ENCODE results near the gene HEATR5A. TPM values are rescaled to one million over a fixed set of nuclear protein-coding genes. Genes with fewer than 3 reads are reported as not detected.

Gene HEATR5A
- total and polyA plus RNA-seq, 10 of the 15 experiments (the other 5 are each of a cell fraction or from before 2014, with no cell fraction given) = 5.1 to 37.1 (median 13.8) TPM

GRCh38 chr14:31440280-31440679 lies 19.9 kb upstream of the HEATR5A start:
- Histone ChIP-seq H3K9me3 (replicated peaks; ENCODE audit: control insufficient read depth, insufficient read depth, low read length) (no peaks in the 10 kb centered on the region), H3K36me3 (ENCODE audit: control insufficient read depth in 2 of 2, insufficient read depth in 2 of 2, low read length in 1 of 2) (no peaks in the 10 kb centered on the region), H3K4me1 (ENCODE audit: control insufficient read depth, insufficient read depth, low read length) (no peaks in the 10 kb centered on the region), H3K9ac (ENCODE audit: control insufficient read depth, insufficient read depth, low read length) (no peak overlapping the region), H3K4me2 (ENCODE audit: control insufficient read depth, insufficient read depth) (no peak overlapping the region), H3K27me3 (replicated peaks in 1 of 2; ENCODE audit: control insufficient read depth in 2 of 2, insufficient read depth in 2 of 2, low read length in 1 of 2) (no peaks in the 10 kb centered on the region), H3K27ac (ENCODE audit: control insufficient read depth, insufficient read depth) (no peak overlapping the region), H2AFZ (ENCODE audit: control insufficient read depth, low read depth, low read length) (no peak overlapping the region), H3K79me2 (ENCODE audit: control insufficient read depth, insufficient read depth, low read length) (no peaks in the 10 kb centered on the region), H3K4me3 (no peak overlapping the region), H4K20me1 (ENCODE audit: control insufficient read depth, insufficient read depth) (no peaks in the 10 kb centered on the region)
- intact Hi-C loops (cut with micrococcal nuclease; ENCODE audit: unreplicated experiment) = no loop called here
- TF ChIP-seq POLR2AphosphoS5 (IDR thresholded peaks at IDR 0.05; ENCODE audit: low read length) = no peak
- no peak for TF ChIP-seq ETV6 (conservative IDR thresholded peaks at IDR 0.05 in 1 of 2, IDR thresholded peaks at IDR 0.05 in 1 of 2; ENCODE audit: borderline replicate concordance in 1 of 2, low read depth in 1 of 2)
- no peak for TF ChIP-seq ZNF592 (IDR thresholded peaks at IDR 0.05)
- TF ChIP-seq ZBTB11 (CRISPR knock-in tag; IDR thresholded peaks at IDR 0.05) = no peak
- no peak for TF ChIP-seq MAX (IDR thresholded peaks at IDR 0.05; ENCODE audit: low read depth, low read length)
- no peak for TF ChIP-seq POLR2A (IDR thresholded peaks at IDR 0.05; ENCODE audit: low read depth, low read length)
- ChIA-PET SMC1A (ENCODE audit: uncharacterized antibody, unreplicated experiment) (no interaction called here), RAD21 (ENCODE audit: unreplicated experiment) (no interaction called here), POLR2A (no interaction called here), CTCF (no interaction called here)
- DNase-seq (ENCODE audit: low read depth, low spot score) = no peak
- no TSS peak for BruUV-seq (replicated peaks)
- ATAC-seq = no peak
- FAIRE-seq = no peak
- in situ Hi-C loops (cut with MboI) = no loop called here
